Pancreas (tissue), 10 donors: ENCODE measurements around the gene ZNF600. TPM values are rescaled to one million over a fixed set of nuclear protein-coding genes. Genes with fewer than 3 reads are reported as not detected.
"Not testable (repeated sequence)": the region's sequence is repeated elsewhere in the genome, so short reads cannot be mapped to it uniquely, and the experiment has no call there.

Experiments used
- ATAC-seq, 4 donors: fragments of 200-7000 bp; cut with Tn5 transposase; one replicate each; pipeline versions ENCODE4 v1.8.0 to v1.9.1; 2020; ENCODE audit warnings: mild to moderate bottlenecking in 4 of 4, moderate library complexity in 4 of 4
- DNase-seq, 6 donors: peaks; one replicate each; pipeline ENCODE4 v3.0.0-alpha.2; 2020
- FAIRE-seq: peaks from 2 replicates; lab custom pipeline; 2012; peaks lifted over from hg19 to GRCh38; lab: Jason Lieb, UNC
- H3K27ac ChIP-seq, 4 donors: fragments of 200-600 bp; sonication (generic); 1 replicate in 3 of 4; 2 replicates in 1 of 4; pipeline versions ENCODE4 v1.5.0 to v1.8.0; 2020
- H3K27me3 ChIP-seq, 4 donors: fragments of 200-600 bp; one replicate each; pipeline ENCODE4 v1.8.0; 2021
- H3K36me3 ChIP-seq, 3 donors: fragments of 200-600 bp; sonication (generic) in 1 of 3; one replicate each; pipeline versions ENCODE4 v1.5.0 to v1.8.0; 2020 to 2021
- H3K4me1 ChIP-seq, 3 donors: fragments of 200-600 bp; one replicate each; pipeline ENCODE4 v1.8.0; 2021
- H3K4me3 ChIP-seq, 4 donors: fragments of 200-600 bp; sonication (generic) in 2 of 4; one replicate each; pipeline versions ENCODE4 v1.5.0 to v1.8.0; 2020 to 2021
- H3K9me3 ChIP-seq, 4 donors: fragments of 200-600 bp; one replicate each; pipeline ENCODE4 v1.8.0; 2021
- WGBS, 2 donors: extraction: QIAGEN DNeasy Blood & Tissue Kit; methylation state at CpG; one replicate each; pipeline ENCODE4 v1.1.7; 2013; 5-methylcytosine and 5-hydroxymethylcytosine counted together
- intact Hi-C, 3 donors: fragments of 100-400 bp; cut with DNase I; formaldehyde crosslinking; loops; one replicate each; pipeline versions ENCODE4 v1.11.1 to v1.14.2; 2022
- polyA plus RNA-seq, 2 donors: library from polyadenylated mRNA; stranded (reverse); fragments of 200-250 nt; gene quantifications; one replicate each; pipeline ENCODE4 v1.2.3, GENCODE V29; 2013
- total RNA-seq, 6 donors: library from RNA; stranded (reverse); fragmentation: NEBNext Ultra II Directional in 4 of 6; extraction: Animal tissue kit (Norgen Biotek cat#: 25700) in 4 of 6; gene quantifications; one replicate each; pipeline versions ENCODE4 v1.2.1 to v1.2.4, GENCODE V29; 2021 to 2023
- TF ChIP-seq, protein P1 (sequence below), 4 donors: fragments of 200-600 bp; sonication (generic) in 3 of 4; IDR thresholded peaks; one replicate each; pipeline versions ENCODE4 v1.5.0 to v1.8.0; 2021; ENCODE audit warnings: antibody characterized with exemption in 4 of 4
- donor health status: healthy with polysubstance abuse.
- donor health status: DM: no; HTN: no; CAD: no; lungs with moderate emphysema.
- donor health status: DM: no; HTN: no; CAD: no.
- donor health status: control.
- donor health status: control.
- donor health status: Bipolar disorder and iron deficiency.
- donor health status: DM: yes; HTN: yes; CAD: no.
- donor health status: DM: no; HTN: no; CAD: no.
- donor health status: DM: no; HTN: no; CAD: no.
- donor health status: DM: yes; HTN: yes; CAD: no.

The ZNF600 gene
- total and polyA plus RNA-seq, 8 donors: 3.1 to 17.4 (median 5.3) TPM

GRCh38 chr19:52734893-52735661, 51.5 kb downstream of the ZNF600 start, which contains the start of gene ZNF611:
TSS of gene ZNF611 (minus strand) at chr19:52735044. CDS start at chr19:52715894, 19,150 bp downstream.
- 4 to 6% methylated on average over 38 of the region's 38 CpGs for WGBS, 2 donors
- Histone ChIP-seq H3K36me3 (no peaks in the 10 kb centered on the region), H3K27ac (peak within 1 kb of the TSS; percentile 67 to 82 (median 76)), H3K27me3 (no peaks in the 10 kb centered on the region), H3K9me3 (no peaks in the 10 kb centered on the region), H3K4me3 (peak within 1 kb of the TSS; percentile 72 to 83 (median 76)), H3K4me1 (no peaks in the 10 kb centered on the region)
- FAIRE-seq: peak; percentile 92
- ATAC-seq: peak; percentile 98 to 99 (median 98)
- intact Hi-C loops: no loop called here
- DNase-seq: peak; percentile 97 to 99 (median 98)
- TF ChIP-seq, protein P1, sequence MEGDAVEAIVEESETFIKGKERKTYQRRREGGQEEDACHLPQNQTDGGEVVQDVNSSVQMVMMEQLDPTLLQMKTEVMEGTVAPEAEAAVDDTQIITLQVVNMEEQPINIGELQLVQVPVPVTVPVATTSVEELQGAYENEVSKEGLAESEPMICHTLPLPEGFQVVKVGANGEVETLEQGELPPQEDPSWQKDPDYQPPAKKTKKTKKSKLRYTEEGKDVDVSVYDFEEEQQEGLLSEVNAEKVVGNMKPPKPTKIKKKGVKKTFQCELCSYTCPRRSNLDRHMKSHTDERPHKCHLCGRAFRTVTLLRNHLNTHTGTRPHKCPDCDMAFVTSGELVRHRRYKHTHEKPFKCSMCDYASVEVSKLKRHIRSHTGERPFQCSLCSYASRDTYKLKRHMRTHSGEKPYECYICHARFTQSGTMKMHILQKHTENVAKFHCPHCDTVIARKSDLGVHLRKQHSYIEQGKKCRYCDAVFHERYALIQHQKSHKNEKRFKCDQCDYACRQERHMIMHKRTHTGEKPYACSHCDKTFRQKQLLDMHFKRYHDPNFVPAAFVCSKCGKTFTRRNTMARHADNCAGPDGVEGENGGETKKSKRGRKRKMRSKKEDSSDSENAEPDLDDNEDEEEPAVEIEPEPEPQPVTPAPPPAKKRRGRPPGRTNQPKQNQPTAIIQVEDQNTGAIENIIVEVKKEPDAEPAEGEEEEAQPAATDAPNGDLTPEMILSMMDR (IDR thresholded peaks at IDR 0.05): peak in 3 of 4 donors; percentile 40 to 69 (median 61)

GRCh38 chr19:52734331-52734892, 52.2 kb downstream of the ZNF600 start:
- peak; percentile 32 to 51 (median 42) for ATAC-seq

DNA sequence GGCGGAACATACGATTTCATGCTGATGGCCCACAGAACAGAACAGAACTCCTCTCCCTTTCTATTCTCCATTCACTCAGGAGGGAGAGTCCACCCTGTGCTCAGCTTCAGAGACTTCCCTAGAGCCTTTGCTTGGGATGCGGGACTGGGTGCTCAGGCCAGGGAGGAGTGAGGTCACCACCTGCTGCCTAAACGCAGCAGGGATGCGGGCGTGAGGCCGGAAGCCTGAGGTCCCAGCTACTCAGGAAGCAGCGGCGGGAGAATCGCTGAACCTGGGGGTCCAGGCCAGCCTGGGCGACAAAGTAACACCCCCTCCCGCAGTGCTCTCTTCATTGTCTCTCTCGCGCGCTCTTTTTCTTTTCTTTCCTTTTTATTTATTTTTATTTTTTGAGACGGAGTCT, 60.5 kb downstream of the ZNF600 start:
- H3K36me3 ChIP-seq: not testable (repeated sequence)

More at GRCh38 chr19:52734331-52734892, 52.2 kb downstream of the ZNF600 start:
- Histone ChIP-seq H3K9me3 (no peaks in the 10 kb centered on the region), H3K36me3 (no peaks in the 10 kb centered on the region), H3K4me3 (peak overlapping the region; percentile 72 to 83 (median 76)), H3K4me1 (no peaks in the 10 kb centered on the region), H3K27ac (peak overlapping the region; percentile 67 to 82 (median 76)), H3K27me3 (no peaks in the 10 kb centered on the region)
- FAIRE-seq (no peak), DNase-seq (peak in 3 of 6 donors; percentile 13 to 65 (median 44))
- intact Hi-C loops: no loop called here
- TF ChIP-seq, protein P1 (IDR thresholded peaks at IDR 0.05): no peak
- 0 to 1% methylated on average over 35 to 39 of the region's 39 CpGs for WGBS, 2 donors

DNA sequence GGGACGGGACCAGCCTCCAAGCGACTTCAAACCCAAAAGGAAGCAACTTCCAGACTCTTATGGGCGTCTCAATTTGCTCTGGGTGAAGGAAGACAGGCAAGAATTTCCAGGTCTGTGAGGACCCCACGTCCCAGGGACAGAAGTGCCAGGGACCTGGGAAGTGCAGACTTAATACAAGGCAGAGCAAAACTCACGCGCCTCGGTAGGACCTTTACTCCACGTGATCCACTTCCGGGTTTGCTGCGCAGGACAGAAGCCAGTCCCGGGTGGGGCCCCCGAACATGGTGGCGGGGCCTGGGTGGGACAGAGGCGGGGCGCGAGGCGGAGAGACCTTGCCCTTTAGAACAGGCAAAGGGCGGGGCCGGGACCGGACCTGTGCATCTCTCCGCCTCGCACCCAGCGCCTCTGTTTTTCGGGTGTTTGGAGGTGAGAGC, 61.0 kb downstream of the ZNF600 start:
- Histone ChIP-seq H3K27ac (no peak overlapping the region), H3K9me3 (no peaks in the 10 kb centered on the region), H3K4me1 (no peaks in the 10 kb centered on the region), H3K27me3 (no peaks in the 10 kb centered on the region), H3K36me3 (no peaks in the 10 kb centered on the region), H3K4me3 (no peak overlapping the region)
- no peak for DNase-seq
- ATAC-seq: no peak
- intact Hi-C loops: no loop called here
- no peak for FAIRE-seq
- WGBS, 2 donors: 94 to 95% methylated on average over 24 of the region's 24 CpGs
- TF ChIP-seq, protein P1 (IDR thresholded peaks at IDR 0.05): no peak

More for the DNA sequence above, 60.5 kb downstream of the ZNF600 start:
- intact Hi-C loops, H3K9me3 ChIP-seq, H3K27me3 ChIP-seq, FAIRE-seq, H3K4me1 ChIP-seq, DNase-seq, ATAC-seq, H3K4me3 ChIP-seq, H3K27ac ChIP-seq: not testable (repeated sequence)
- WGBS, 2 donors: 97 to 98% methylated on average over 15 to 16 of the region's 16 CpGs

GRCh38 chr19:52724701-52725514, 61.7 kb downstream of the ZNF600 start:
- no peaks in the 10 kb centered on the region for H3K9me3 ChIP-seq
- TF ChIP-seq, protein P1 (IDR thresholded peaks at IDR 0.05): no peak
- no peak overlapping the region for H3K4me3 ChIP-seq
- FAIRE-seq (no peak), DNase-seq (no peak), ATAC-seq (no peak)
- no peak overlapping the region for H3K27ac ChIP-seq
- no peaks in the 10 kb centered on the region for H3K27me3 ChIP-seq
- no peaks in the 10 kb centered on the region for H3K36me3 ChIP-seq
- intact Hi-C loops: no loop called here
- WGBS, 2 donors: 89 to 90% methylated on average over 23 of the region's 23 CpGs
- no peaks in the 10 kb centered on the region for H3K4me1 ChIP-seq

- H3K4me3 ChIP-seq, H3K9me3 ChIP-seq, H3K27ac ChIP-seq, H3K27me3 ChIP-seq, H3K4me1 ChIP-seq, H3K36me3 ChIP-seq, ATAC-seq, FAIRE-seq, DNase-seq, intact Hi-C loops: not testable (repeated sequence)
- 58 to 65% methylated on average over 9 of the region's 9 CpGs for WGBS, 2 donors
Measured at GRCh38 chr19:52723907-52724598, 62.5 kb downstream of the ZNF600 start.
